OCI-LY1 (cell line): Measurements from ENCODE around the gene ZBTB46.

Source experiments
- EZH2 ChIP-seq: fragments of 200-600 bp; sonication (generic), shearing (Covaris generic); IDR thresholded peaks from 2 replicates; pipeline ENCODE4 v1.8.0; 2017; ENCODE audit warnings: borderline replicate concordance, mixed run types, mild to moderate bottlenecking, antibody characterized with exemption, low read length, moderate library complexity, mixed read lengths
- TF ChIP-seq, protein P1 (sequence below): fragments of 200-600 bp; sonication (generic), shearing (Covaris generic); IDR thresholded peaks from 2 replicates; pipeline ENCODE4 v1.5.1; 2017; ENCODE audit warnings: mild to moderate bottlenecking, antibody characterized with exemption, low read length, moderate library complexity, mixed read lengths

GRCh38 chr20:63835021-63835858 is 4.2 kb upstream of the ZBTB46 start:
- TF ChIP-seq, protein P1, sequence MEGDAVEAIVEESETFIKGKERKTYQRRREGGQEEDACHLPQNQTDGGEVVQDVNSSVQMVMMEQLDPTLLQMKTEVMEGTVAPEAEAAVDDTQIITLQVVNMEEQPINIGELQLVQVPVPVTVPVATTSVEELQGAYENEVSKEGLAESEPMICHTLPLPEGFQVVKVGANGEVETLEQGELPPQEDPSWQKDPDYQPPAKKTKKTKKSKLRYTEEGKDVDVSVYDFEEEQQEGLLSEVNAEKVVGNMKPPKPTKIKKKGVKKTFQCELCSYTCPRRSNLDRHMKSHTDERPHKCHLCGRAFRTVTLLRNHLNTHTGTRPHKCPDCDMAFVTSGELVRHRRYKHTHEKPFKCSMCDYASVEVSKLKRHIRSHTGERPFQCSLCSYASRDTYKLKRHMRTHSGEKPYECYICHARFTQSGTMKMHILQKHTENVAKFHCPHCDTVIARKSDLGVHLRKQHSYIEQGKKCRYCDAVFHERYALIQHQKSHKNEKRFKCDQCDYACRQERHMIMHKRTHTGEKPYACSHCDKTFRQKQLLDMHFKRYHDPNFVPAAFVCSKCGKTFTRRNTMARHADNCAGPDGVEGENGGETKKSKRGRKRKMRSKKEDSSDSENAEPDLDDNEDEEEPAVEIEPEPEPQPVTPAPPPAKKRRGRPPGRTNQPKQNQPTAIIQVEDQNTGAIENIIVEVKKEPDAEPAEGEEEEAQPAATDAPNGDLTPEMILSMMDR, result no peak
- no peak for TF ChIP-seq EZH2
